ENCODE data around the gene SUPT6H.

SUPT6H gene

GRCh38 chr17:28686296-28686695 lies 24.3 kb downstream of the SUPT6H start:
- H3K4me3 ChIP-seq (ENCODE audit: low read depth, low read length) = no peak overlapping the region
- no peak for DNase-seq (ENCODE audit: low read depth)
- TF ChIP-seq, protein P1, sequence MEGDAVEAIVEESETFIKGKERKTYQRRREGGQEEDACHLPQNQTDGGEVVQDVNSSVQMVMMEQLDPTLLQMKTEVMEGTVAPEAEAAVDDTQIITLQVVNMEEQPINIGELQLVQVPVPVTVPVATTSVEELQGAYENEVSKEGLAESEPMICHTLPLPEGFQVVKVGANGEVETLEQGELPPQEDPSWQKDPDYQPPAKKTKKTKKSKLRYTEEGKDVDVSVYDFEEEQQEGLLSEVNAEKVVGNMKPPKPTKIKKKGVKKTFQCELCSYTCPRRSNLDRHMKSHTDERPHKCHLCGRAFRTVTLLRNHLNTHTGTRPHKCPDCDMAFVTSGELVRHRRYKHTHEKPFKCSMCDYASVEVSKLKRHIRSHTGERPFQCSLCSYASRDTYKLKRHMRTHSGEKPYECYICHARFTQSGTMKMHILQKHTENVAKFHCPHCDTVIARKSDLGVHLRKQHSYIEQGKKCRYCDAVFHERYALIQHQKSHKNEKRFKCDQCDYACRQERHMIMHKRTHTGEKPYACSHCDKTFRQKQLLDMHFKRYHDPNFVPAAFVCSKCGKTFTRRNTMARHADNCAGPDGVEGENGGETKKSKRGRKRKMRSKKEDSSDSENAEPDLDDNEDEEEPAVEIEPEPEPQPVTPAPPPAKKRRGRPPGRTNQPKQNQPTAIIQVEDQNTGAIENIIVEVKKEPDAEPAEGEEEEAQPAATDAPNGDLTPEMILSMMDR (IDR thresholded peaks at IDR 0.05; ENCODE audit: control insufficient read depth, extremely low read depth, insufficient read depth) = no peak

- H3K4me3 ChIP-seq (ENCODE audit: low read depth, low read length) = no peak overlapping the region
- no peak for DNase-seq (ENCODE audit: low read depth)
- TF ChIP-seq, protein P1 (IDR thresholded peaks at IDR 0.05; ENCODE audit: control insufficient read depth, extremely low read depth, insufficient read depth) = no peak
Measured at GRCh38 chr17:28688481-28688880, 26.5 kb downstream of the SUPT6H start.

GRCh38 chr17:28689011-28689410 lies 27.0 kb downstream of the SUPT6H start:
- TF ChIP-seq, protein P1 (IDR thresholded peaks at IDR 0.05; ENCODE audit: control insufficient read depth, extremely low read depth, insufficient read depth) = no peak
- H3K4me3 ChIP-seq (ENCODE audit: low read depth, low read length) = no peak overlapping the region
- DNase-seq (ENCODE audit: low read depth) = no peak

DNA sequence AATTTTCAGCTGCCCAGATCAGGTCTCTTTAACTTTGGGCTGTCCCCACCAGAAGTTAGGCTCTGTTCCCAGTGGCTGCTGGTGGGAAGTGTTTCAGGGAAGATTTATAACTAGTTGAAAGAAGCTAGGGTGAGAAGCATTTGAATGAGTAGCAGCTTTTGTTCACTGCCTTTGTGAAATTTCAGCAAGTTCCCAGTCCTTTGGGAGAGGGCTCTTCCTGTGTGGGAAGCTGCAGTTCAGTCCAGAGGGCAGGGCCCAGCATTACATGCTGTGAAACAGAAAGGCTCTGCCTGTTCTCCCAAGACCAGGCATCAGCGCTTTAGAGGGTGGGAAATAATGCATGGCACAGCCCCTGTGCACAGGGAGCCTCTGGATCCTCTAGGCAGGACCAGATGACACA lies 31.9 kb downstream of the SUPT6H start:
- DNase-seq (ENCODE audit: low read depth) = no peak
- no peak overlapping the region for H3K4me3 ChIP-seq (ENCODE audit: low read depth, low read length)
- TF ChIP-seq, protein P1 (IDR thresholded peaks at IDR 0.05; ENCODE audit: control insufficient read depth, extremely low read depth, insufficient read depth) = no peak

DNA sequence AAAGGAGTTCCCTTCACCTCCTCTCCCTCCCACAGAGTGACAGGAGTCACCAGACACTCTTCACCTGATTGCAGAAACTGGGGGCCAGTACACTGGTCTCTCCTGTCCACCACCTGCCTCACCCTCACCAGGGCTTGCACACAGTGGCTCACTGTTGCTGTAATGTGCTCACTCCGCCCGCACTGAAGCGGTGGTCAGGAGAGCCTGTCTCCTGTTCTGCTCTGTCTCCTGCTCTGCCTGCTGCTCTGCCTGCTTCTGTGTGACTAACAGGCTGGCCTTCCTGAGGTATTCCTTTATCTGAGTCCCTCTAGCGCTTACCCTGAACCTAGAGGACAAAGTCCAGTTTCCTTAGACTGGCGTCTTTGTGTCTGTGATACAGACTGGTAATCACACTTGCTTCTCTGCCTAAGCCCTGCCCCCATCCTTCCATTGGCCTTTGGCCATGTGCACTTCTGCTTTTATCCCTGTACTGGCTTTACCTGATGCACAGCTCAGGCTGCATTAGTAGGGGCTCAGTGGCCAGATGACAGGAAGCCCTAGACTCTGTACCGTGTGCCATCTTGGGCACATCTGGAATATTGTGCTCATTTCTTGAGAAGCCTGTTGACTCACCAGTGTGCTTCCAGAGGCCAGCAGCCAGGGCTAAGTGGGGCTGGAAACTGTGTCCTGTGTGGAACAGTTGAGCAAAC lies 36.4 kb downstream of the SUPT6H start:
- DNase-seq (ENCODE audit: low read depth) = no peak
- H3K4me3 ChIP-seq (ENCODE audit: low read depth, low read length) = no peak overlapping the region
- TF ChIP-seq, protein P1 (IDR thresholded peaks at IDR 0.05; ENCODE audit: control insufficient read depth, extremely low read depth, insufficient read depth) = no peak

- DNase-seq (ENCODE audit: low read depth) = no peak
- TF ChIP-seq, protein P1 (IDR thresholded peaks at IDR 0.05; ENCODE audit: control insufficient read depth, extremely low read depth, insufficient read depth) = no peak
- H3K4me3 ChIP-seq (ENCODE audit: low read depth, low read length) = no peak overlapping the region
Measured at GRCh38 chr17:28700278-28700677, 38.3 kb downstream of the SUPT6H start.
